ENCODE data around the gene LRIG1.

DNA sequence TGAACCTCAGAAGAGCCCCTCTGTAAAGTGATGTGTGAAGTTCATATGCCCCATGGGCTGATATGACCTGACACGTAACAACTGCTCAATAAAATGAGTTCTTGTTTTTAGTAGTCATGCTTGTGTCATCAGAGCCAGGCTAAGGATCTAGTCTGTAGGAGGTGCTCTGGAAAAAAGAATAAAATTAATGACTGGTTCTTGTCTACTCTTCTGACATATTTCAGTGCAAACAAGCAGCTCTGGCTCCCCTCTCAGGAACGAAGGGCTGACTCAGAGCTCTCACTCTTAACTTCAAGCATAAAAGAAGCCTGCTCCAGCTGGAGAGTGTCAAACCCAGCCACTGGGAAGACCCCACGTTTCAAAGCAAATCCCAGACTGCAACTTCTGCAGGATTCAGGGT, 77.0 kb downstream of the LRIG1 start:
- no peak for TF ChIP-seq EZH2phosphoT487 (IDR thresholded peaks at IDR 0.05; ENCODE audit: borderline replicate concordance, low read length)
- no peak for TF ChIP-seq EZH2 (IDR thresholded peaks at IDR 0.05; ENCODE audit: low read length, unreplicated experiment)
- TF ChIP-seq, protein P1, sequence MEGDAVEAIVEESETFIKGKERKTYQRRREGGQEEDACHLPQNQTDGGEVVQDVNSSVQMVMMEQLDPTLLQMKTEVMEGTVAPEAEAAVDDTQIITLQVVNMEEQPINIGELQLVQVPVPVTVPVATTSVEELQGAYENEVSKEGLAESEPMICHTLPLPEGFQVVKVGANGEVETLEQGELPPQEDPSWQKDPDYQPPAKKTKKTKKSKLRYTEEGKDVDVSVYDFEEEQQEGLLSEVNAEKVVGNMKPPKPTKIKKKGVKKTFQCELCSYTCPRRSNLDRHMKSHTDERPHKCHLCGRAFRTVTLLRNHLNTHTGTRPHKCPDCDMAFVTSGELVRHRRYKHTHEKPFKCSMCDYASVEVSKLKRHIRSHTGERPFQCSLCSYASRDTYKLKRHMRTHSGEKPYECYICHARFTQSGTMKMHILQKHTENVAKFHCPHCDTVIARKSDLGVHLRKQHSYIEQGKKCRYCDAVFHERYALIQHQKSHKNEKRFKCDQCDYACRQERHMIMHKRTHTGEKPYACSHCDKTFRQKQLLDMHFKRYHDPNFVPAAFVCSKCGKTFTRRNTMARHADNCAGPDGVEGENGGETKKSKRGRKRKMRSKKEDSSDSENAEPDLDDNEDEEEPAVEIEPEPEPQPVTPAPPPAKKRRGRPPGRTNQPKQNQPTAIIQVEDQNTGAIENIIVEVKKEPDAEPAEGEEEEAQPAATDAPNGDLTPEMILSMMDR (conservative IDR thresholded peaks at IDR 0.05; ENCODE audit: low read depth, low read length): no peak

Data from PC-3 (cell line).